ENCODE measurements around the gene RBFOX1.

The RBFOX1 gene

GRCh38 chr16:7334801-7335560 is 2.3 kb downstream of the RBFOX1 start:
- DNase-seq (ENCODE audit: low spot score) = no peak

- DNase-seq (ENCODE audit: low spot score) = no peak
These were observed 3.5 kb downstream of the RBFOX1 start for GRCh38 chr16:7335991-7336634.

GRCh38 chr16:7336742-7337141 is 4.1 kb downstream of the RBFOX1 start:
- DNase-seq (ENCODE audit: low spot score) = no peak

- no peak for DNase-seq (ENCODE audit: low spot score)
These were observed 6.2 kb downstream of the RBFOX1 start for GRCh38 chr16:7338826-7339225.

- DNase-seq (ENCODE audit: low spot score) = no peak
These were observed 7.1 kb downstream of the RBFOX1 start for GRCh38 chr16:7339700-7340099.

GRCh38 chr16:7340938-7341337 is 8.3 kb downstream of the RBFOX1 start:
- DNase-seq (ENCODE audit: low spot score) = no peak

- no peak for DNase-seq (ENCODE audit: low spot score)
These were observed 10.0 kb downstream of the RBFOX1 start for GRCh38 chr16:7342598-7342997.

GRCh38 chr16:7343243-7343642 is 10.6 kb downstream of the RBFOX1 start:
- peak; percentile 28 for DNase-seq (ENCODE audit: low spot score)

- DNase-seq (ENCODE audit: low spot score) = no peak
These were observed 12.5 kb downstream of the RBFOX1 start for GRCh38 chr16:7344830-7345780.

GRCh38 chr16:7350806-7351205 is 18.2 kb downstream of the RBFOX1 start:
- no peak for DNase-seq (ENCODE audit: low spot score)

- DNase-seq (ENCODE audit: low spot score) = no peak
These were observed 19.2 kb downstream of the RBFOX1 start for GRCh38 chr16:7351610-7352510.

GRCh38 chr16:7355758-7356157 is 23.1 kb downstream of the RBFOX1 start:
- DNase-seq (ENCODE audit: low spot score) = no peak

- no peak for DNase-seq (ENCODE audit: low spot score)
These were observed 28.9 kb downstream of the RBFOX1 start for GRCh38 chr16:7361416-7362129.

GRCh38 chr16:7362231-7362630 is 29.6 kb downstream of the RBFOX1 start:
- no peak for DNase-seq (ENCODE audit: low spot score)

- DNase-seq (ENCODE audit: low spot score) = no peak
These were observed 31.1 kb downstream of the RBFOX1 start for GRCh38 chr16:7363422-7364417.

- DNase-seq (ENCODE audit: low spot score) = no peak
These were observed 33.4 kb downstream of the RBFOX1 start for GRCh38 chr16:7366041-7366440.

- no peak for DNase-seq (ENCODE audit: low spot score)
These were observed 34.6 kb downstream of the RBFOX1 start for GRCh38 chr16:7366993-7367880.

- no peak for DNase-seq (ENCODE audit: low spot score)
These were observed 36.6 kb downstream of the RBFOX1 start for GRCh38 chr16:7369204-7369603.

GRCh38 chr16:7372095-7372494 is 39.5 kb downstream of the RBFOX1 start:
- no peak for DNase-seq (ENCODE audit: low spot score)

Data from iPS-NIHi11 (cell line).